SU-DHL-6 (cell line): ENCODE measurements around the gene STN1.

ENCODE experiments used
- CTCF ChIP-seq: fragments of 200-600 bp; sonication (generic); IDR thresholded peaks from one replicate; pipeline ENCODE4 v1.5.1; 2017; ENCODE audit warnings: antibody characterized with exemption, mild to moderate bottlenecking, low read length, moderate library complexity; ENCODE audit not compliant: insufficient read depth, poor library complexity, severe bottlenecking
- EZH2phosphoT487 ChIP-seq: fragments of 200-600 bp; sonication (generic), shearing (Covaris generic); conservative IDR thresholded peaks from 2 replicates; pipeline ENCODE4 v1.6.1; 2018; ENCODE audit warnings: mild to moderate bottlenecking, antibody characterized with exemption, low read length, moderate library complexity, mixed read lengths

DNA sequence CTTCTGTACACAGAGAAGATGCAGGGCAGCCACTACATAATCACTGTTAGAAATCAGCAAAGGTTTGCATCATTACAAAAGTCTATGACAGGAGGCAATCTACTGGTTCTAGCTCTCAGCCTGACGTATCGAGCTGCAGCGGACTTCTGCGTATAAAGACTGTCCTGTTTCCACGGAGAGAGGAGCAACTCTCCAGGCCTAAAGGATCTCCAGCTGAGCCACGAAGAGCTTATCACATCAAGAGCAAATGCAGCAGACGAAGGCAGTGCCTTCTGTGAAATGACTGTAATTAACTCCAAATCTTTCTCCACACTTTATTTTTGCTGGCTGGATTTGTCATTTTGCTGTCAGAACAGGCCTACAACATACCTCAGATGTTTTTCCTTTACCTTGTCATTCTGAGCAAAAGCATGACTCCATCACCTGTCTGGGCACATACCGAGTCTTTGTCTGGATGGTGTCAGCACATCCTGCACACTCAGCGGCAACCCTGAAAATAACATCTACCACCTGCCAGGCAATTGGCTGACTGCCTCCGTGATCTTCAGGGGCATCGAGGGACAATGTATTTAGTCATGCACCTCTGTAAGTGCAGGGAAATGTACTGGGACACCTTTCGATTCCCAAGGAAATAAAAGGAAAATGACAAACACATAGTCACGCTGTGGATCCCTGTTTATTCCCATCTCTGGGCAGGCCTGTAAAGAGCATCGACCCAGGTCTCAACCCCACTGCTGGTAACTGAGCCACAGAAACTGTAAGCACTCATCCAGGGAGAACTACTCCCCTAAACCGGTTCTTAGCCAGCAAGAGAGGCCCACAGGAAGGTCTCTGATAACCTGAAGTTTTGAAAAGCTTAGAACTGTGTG, 36.3 kb downstream of the STN1 start:
- no peak for TF ChIP-seq CTCF
- no peak for TF ChIP-seq EZH2phosphoT487
